ENCODE measurements around the gene GINS3. TPM values are rescaled to one million over a fixed set of nuclear protein-coding genes. Genes with fewer than 3 reads are reported as not detected.

The GINS3 gene
- total and polyA plus RNA-seq, 2 experiments from 2014 or later: 8.8 to 17.8 TPM

DNA sequence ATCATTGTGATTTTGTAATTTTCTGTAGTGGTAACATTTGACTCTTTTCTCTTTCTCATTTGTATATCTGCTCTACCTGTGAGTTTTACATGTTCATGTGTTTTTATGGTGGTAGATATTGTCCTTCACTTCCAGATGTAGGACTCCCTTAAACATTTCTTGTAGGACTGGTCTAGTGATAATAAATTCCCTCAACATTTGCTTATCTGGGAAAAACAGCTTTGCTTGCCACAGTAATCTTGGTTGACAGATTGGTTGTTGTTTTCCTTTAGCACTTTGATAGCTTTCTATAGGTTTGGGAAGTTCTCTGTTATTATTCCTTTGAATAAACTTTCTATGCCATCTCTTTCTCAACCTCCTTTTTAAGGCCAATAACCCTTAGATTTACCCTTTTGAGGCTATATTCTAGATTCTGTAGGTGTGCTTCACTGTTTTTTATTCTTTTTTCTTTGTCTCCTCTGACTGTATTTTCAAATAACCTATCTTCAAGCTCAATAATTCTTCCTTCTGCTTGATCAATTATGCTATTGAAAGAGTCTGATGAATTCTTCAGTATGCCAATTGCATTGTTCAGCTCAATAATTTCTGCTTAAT lies 32.1 kb upstream of the GINS3 start (continued):
- TF ChIP-seq REST (IDR thresholded peaks at IDR 0.05; ENCODE audit: unreplicated experiment) (no peak), POLR2AphosphoS5 (IDR thresholded peaks at IDR 0.05; ENCODE audit: low read depth) (no peak), ZNF114 (CRISPR knock-in tag; IDR thresholded peaks at IDR 0.05) (no peak), EZH2phosphoT487 (IDR thresholded peaks at IDR 0.05; ENCODE audit: unreplicated experiment) (no peak), ZNF462 (CRISPR knock-in tag; IDR thresholded peaks at IDR 0.05) (no peak), EZH2 (IDR thresholded peaks at IDR 0.05; ENCODE audit: low read depth, unreplicated experiment) (no peak), JUNB (IDR thresholded peaks at IDR 0.05; ENCODE audit: unreplicated experiment) (no peak), ZNF331 (CRISPR knock-in tag; IDR thresholded peaks at IDR 0.05; ENCODE audit: low read depth) (no peak)

Data from GM23338 (cell line).